Loucy (cell line): ENCODE results near the gene DUSP5.

ENCODE experiments used
- H2AFZ ChIP-seq: fragments of 200-600 bp; sonication (generic); 2 replicates; pipeline ENCODE4 v1.6.0; 2016; ENCODE audit warnings: antibody characterized with exemption, mild to moderate bottlenecking, low read length, moderate library complexity
- H3F3A ChIP-seq: fragments of 200-600 bp; 2 replicates; pipeline ENCODE4 v1.6.0; 2016; ENCODE audit warnings: antibody characterized with exemption, low read depth, mild to moderate bottlenecking
- H3K27me3 ChIP-seq: fragments of 200-600 bp; sonication (generic); 2 replicates; pipeline ENCODE4 v1.6.1; 2014; ENCODE audit warnings: low read length, mild to moderate bottlenecking; ENCODE audit not compliant: insufficient read depth, poor library complexity, severe bottlenecking
- H3K36me3 ChIP-seq: fragments of 200-600 bp; sonication (generic); 2 replicates; pipeline ENCODE4 v1.6.1; 2016; ENCODE audit warnings: low read length; ENCODE audit not compliant: insufficient read depth
- H3K4me1 ChIP-seq: fragments of 200-600 bp; sonication (generic); 2 replicates; pipeline ENCODE4 v1.5.1; 2014; ENCODE audit warnings: low read length, mild to moderate bottlenecking; ENCODE audit not compliant: insufficient read depth, poor library complexity, severe bottlenecking
- H3K4me2 ChIP-seq: fragments of 200-600 bp; sonication (generic); 2 replicates; pipeline ENCODE4 v1.6.0; 2014; ENCODE audit warnings: antibody characterized with exemption, low read length, low read depth, mild to moderate bottlenecking; ENCODE audit not compliant: poor library complexity, severe bottlenecking
- H3K4me3 ChIP-seq: fragments of 200-600 bp; sonication (generic); 2 replicates; pipeline ENCODE4 v1.5.1; 2014; ENCODE audit warnings: low read length, mild to moderate bottlenecking, mixed read lengths; ENCODE audit not compliant: poor library complexity, severe bottlenecking
- H3K79me2 ChIP-seq: fragments of 200-600 bp; sonication (generic); 2 replicates; pipeline ENCODE4 v1.6.1; 2014; ENCODE audit warnings: low read length; ENCODE audit not compliant: insufficient read depth
- H3K9ac ChIP-seq: fragments of 200-600 bp; sonication (generic); 2 replicates; pipeline ENCODE4 v1.6.0; 2014; ENCODE audit warnings: mild to moderate bottlenecking, low read depth, low read length, moderate library complexity; ENCODE audit not compliant: poor library complexity, severe bottlenecking
- H3K9me2 ChIP-seq: fragments of 200-600 bp; sonication (generic); replicated peaks from 2 replicates; pipeline ENCODE4 v1.6.1; 2016; ENCODE audit warnings: low read depth, low read length, mixed read lengths
- H3K9me3 ChIP-seq: fragments of 200-600 bp; sonication (generic); 2 replicates; pipeline ENCODE4 v1.6.1; 2014; ENCODE audit warnings: mild to moderate bottlenecking, antibody characterized with exemption, low read length, low read depth; ENCODE audit not compliant: insufficient read depth
- H4K20me1 ChIP-seq: fragments of 200-600 bp; sonication (generic); 2 replicates; pipeline ENCODE4 v1.6.0; 2014; ENCODE audit warnings: antibody characterized with exemption, low read length, mild to moderate bottlenecking; ENCODE audit not compliant: insufficient read depth, poor library complexity, severe bottlenecking
- EZH2phosphoT487 ChIP-seq: fragments of 200-600 bp; IDR thresholded peaks from 2 replicates; pipeline ENCODE4 v1.6.1; 2018; ENCODE audit warnings: antibody characterized with exemption, mild to moderate bottlenecking, moderate library complexity, borderline replicate concordance
- TF ChIP-seq, protein P1 (sequence below): fragments of 200-600 bp; sonication (generic); conservative IDR thresholded peaks from 2 replicates; pipeline ENCODE4 v1.5.1; 2014; ENCODE audit warnings: mild to moderate bottlenecking, antibody characterized with exemption, low read length

DUSP5 gene

DNA sequence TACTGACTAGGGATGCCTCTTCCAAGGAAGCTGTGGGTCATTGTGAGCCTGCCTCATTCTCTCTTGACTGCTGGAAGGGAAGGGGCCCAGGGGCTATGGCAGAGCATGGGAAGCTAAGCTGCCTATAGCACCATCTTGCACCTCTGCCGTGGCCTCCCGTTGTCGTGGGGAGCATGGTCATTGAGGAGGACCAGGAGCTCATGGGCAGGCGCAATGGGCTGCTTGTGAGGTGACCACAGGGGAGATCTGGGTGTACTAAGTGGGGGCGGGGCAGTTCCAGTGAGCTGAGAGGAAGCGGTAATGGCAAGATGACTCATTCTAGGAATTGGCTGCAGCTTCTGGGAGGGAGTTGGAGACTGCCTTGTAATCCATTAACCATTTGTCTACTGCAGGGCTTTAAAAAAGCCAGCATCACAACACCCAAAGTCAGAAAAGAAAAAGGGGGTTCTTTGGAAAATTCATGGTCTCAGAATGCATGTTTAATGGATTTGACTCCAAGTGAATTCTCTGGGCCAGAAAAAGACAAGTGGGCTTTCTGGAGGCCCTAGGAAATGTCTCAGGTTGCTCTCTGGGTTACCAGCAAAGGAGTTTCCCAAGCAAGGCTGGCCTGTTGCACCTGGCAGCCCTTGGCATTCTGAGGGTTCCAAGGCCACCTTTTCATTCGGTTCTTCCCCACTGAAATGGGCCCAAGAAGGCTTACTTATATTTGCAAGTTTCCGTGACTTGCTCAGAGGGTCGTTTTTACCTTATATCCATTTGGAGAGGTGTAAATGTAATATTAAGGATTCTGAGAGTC is 3.6 kb downstream of the DUSP5 start:
- Histone ChIP-seq H2AFZ (no peak overlapping the region), H3K27me3 (no peaks in the 10 kb centered on the region), H3K4me2 (peak overlapping the region; percentile 78), H3F3A (0 out of 2 replicates have a peak, but pooled peaks cover 3% of the 10 kb centered on the region), H3K9me2 (no peaks in the 10 kb centered on the region), H3K79me2 (peaks cover 12% of the 10 kb centered on the region), H3K9ac (no peak overlapping the region), H4K20me1 (peaks cover 17% of the 10 kb centered on the region), H3K36me3 (no peaks in the 10 kb centered on the region), H3K4me3 (peak overlapping the region; percentile 5), H3K4me1 (peaks cover 47% of the 10 kb centered on the region), H3K9me3 (no peaks in the 10 kb centered on the region)
- no peak for TF ChIP-seq EZH2phosphoT487
- TF ChIP-seq, protein P1, sequence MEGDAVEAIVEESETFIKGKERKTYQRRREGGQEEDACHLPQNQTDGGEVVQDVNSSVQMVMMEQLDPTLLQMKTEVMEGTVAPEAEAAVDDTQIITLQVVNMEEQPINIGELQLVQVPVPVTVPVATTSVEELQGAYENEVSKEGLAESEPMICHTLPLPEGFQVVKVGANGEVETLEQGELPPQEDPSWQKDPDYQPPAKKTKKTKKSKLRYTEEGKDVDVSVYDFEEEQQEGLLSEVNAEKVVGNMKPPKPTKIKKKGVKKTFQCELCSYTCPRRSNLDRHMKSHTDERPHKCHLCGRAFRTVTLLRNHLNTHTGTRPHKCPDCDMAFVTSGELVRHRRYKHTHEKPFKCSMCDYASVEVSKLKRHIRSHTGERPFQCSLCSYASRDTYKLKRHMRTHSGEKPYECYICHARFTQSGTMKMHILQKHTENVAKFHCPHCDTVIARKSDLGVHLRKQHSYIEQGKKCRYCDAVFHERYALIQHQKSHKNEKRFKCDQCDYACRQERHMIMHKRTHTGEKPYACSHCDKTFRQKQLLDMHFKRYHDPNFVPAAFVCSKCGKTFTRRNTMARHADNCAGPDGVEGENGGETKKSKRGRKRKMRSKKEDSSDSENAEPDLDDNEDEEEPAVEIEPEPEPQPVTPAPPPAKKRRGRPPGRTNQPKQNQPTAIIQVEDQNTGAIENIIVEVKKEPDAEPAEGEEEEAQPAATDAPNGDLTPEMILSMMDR, result no peak

DNA sequence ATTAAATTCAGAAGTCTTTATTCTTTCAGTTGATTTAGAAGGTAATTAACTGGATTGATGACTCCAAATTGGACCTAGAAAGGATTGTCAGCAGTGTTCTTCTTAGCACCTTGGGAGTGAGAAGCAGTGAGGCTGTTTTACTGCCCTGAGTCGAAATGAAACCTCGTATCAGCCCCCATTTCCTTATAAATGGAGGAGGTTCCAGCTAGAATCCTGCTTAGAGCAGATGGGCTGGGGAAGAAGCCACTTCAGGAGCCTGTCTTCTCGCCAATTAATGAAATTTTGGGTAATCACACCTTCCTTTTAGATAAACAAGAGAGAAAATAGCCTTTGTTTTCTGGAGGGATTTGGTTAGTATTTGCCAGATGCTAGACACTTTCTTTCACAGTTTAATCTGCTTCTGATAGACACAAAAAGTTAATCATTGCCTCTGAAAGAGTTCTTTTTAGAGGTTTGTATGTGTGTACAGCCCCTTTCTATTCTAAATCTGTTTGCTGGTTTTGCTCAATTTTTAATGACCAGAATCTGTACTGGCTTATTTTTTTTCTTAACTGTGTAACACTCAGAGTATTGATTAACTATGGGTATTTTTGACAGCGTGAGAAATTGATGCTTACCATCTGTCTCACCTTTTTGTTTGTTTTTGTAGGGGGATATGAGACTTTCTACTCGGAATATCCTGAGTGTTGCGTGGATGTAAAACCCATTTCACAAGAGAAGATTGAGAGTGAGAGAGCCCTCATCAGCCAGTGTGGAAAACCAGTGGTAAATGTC is 4.6 kb downstream of the DUSP5 start:
- Histone ChIP-seq H3K79me2 (peaks cover 4% of the 10 kb centered on the region; the same call in 1 of the 2 replicates), H3K9me3 (no peaks in the 10 kb centered on the region), H3K36me3 (no peaks in the 10 kb centered on the region; the same call in 1 of the 2 replicates), H2AFZ (no peak overlapping the region), H3F3A (0 out of 2 replicates have a peak, but pooled peaks cover 3% of the 10 kb centered on the region), H3K4me3 (no peak overlapping the region), H3K4me1 (peaks cover 39% of the 10 kb centered on the region), H3K4me2 (peak overlapping the region; percentile 78), H3K9me2 (no peaks in the 10 kb centered on the region), H3K27me3 (no peaks in the 10 kb centered on the region), H4K20me1 (peaks cover 9% of the 10 kb centered on the region), H3K9ac (no peak overlapping the region)
- no peak for TF ChIP-seq EZH2phosphoT487
- TF ChIP-seq, protein P1, result no peak

DNA sequence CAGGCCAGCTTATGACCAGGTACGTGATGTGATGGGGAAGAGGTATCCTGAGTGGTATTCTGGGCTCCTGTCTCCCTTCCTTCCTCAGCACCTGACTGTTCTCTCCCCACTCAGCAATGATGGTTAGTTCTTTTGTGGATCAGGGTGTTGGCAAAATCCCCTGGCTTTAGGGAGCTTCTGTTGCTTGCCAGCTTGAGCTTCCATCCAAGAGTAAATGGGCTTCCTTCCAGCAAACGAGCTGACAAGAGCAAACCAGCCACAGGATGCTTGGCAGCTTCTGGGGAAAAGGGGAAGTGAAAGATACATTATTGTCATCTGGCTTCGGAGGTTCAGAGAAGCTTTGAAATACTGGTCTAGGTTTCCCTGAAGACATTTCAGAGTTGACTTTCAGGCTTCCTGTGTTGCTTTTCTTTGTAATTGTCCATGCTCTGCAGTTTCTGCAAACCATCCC is 5.2 kb downstream of the DUSP5 start:
- Histone ChIP-seq H3K36me3 (no peaks in the 10 kb centered on the region; the same call in 1 of the 2 replicates), H3K9me2 (no peaks in the 10 kb centered on the region), H3K9ac (no peak overlapping the region), H3K4me1 (peaks cover 39% of the 10 kb centered on the region), H3K4me2 (peak overlapping the region; percentile 78), H2AFZ (no peak overlapping the region), H3F3A (0 out of 2 replicates have a peak, but pooled peaks cover 3% of the 10 kb centered on the region), H3K79me2 (peaks cover 3% of the 10 kb centered on the region; the same call in 1 of the 2 replicates), H3K9me3 (no peaks in the 10 kb centered on the region), H4K20me1 (peaks cover 9% of the 10 kb centered on the region), H3K4me3 (no peak overlapping the region), H3K27me3 (no peaks in the 10 kb centered on the region)
- TF ChIP-seq, protein P1, result no peak
- TF ChIP-seq EZH2phosphoT487, result no peak
